H1 (cell line): ENCODE results near the gene BORCS6. TPM values are rescaled to one million over a fixed set of nuclear protein-coding genes. Genes with fewer than 3 reads are reported as not detected.

Experiments
- ASH2L ChIP-seq: fragments of 200-600, 300-600 bp; sonication (generic); IDR thresholded peaks from one replicate; pipeline ENCODE4 v1.7.1; 2017; ENCODE audit warnings: low read length
- CREB1 ChIP-seq: IDR thresholded peaks from 2 replicates; pipeline ENCODE4 v1.6.1; 2012; ENCODE audit warnings: inconsistent platforms
- CTBP2 ChIP-seq: IDR thresholded peaks from 2 replicates; pipeline ENCODE4 v1.7.0; 2011; ENCODE audit warnings: borderline replicate concordance, mild to moderate bottlenecking, moderate library complexity, mixed read lengths, low read length; ENCODE audit not compliant: insufficient read depth, insufficient read length
- E2F6 ChIP-seq: IDR thresholded peaks from 2 replicates; pipeline ENCODE4 v1.6.1; 2012; ENCODE audit warnings: inconsistent platforms
- EGR1 ChIP-seq: IDR thresholded peaks from 2 replicates; pipeline ENCODE4 v1.6.1; 2011; ENCODE audit warnings: low read depth, low read length, borderline replicate concordance
- EP300 ChIP-seq, 2 experiments: IDR thresholded peaks; 1 replicate in 1 of 2; 2 replicates in 1 of 2; pipeline ENCODE4 v1.6.1; 2011 to 2012; ENCODE audit warnings: low read depth in 2 of 2, low read length in 2 of 2, mild to moderate bottlenecking in 2 of 2, borderline replicate concordance in 1 of 2, inconsistent platforms in 1 of 2, moderate library complexity in 1 of 2
- GABPA ChIP-seq: IDR thresholded peaks from 2 replicates; pipeline ENCODE4 v1.6.1; 2011; ENCODE audit warnings: mild to moderate bottlenecking, low read length, moderate library complexity, borderline replicate concordance; ENCODE audit not compliant: insufficient read depth
- KDM1A ChIP-seq: fragments of 200-600, 300-600 bp; sonication (generic); IDR thresholded peaks from 2 replicates; pipeline ENCODE4 v1.7.1; 2016; ENCODE audit warnings: mild to moderate bottlenecking, low read length, borderline replicate concordance
- KDM5A ChIP-seq: fragments of 200-600 bp; IDR thresholded peaks from 2 replicates; pipeline ENCODE4 v1.7.1; 2012; ENCODE audit warnings: mild to moderate bottlenecking, low read length, inconsistent platforms, mixed read lengths
- NANOG ChIP-seq: IDR thresholded peaks from 2 replicates; pipeline ENCODE4 v1.6.1; 2011; ENCODE audit warnings: low read length, low read depth, mild to moderate bottlenecking, inconsistent platforms; ENCODE audit not compliant: insufficient read depth, poor library complexity, severe bottlenecking
- NRF1 ChIP-seq: IDR thresholded peaks from 2 replicates; pipeline ENCODE4 v1.6.1; 2011; ENCODE audit warnings: mild to moderate bottlenecking, low read depth, low read length, improper control_type of control experiment
- PHF8 ChIP-seq: fragments of 200-600 bp; sonication (generic); conservative IDR thresholded peaks from 2 replicates; pipeline ENCODE4 v1.7.1; 2012; ENCODE audit warnings: low read depth, mild to moderate bottlenecking, inconsistent platforms, low read length, moderate library complexity
- POLR2A ChIP-seq, 2 experiments: IDR thresholded peaks; 1 replicate in 1 of 2; 2 replicates in 1 of 2; pipeline ENCODE4 v1.6.1; 2011; ENCODE audit warnings: low read depth in 2 of 2, low read length in 2 of 2, mild to moderate bottlenecking in 2 of 2; ENCODE audit errors: control extremely low read depth in 1 of 2
- POLR2AphosphoS5 ChIP-seq: IDR thresholded peaks from 2 replicates; pipeline ENCODE4 v1.6.1; 2011; ENCODE audit warnings: low read depth, low read length
- RNF2 ChIP-seq: fragments of 200-900, 300-1000 bp; sonication (generic); IDR thresholded peaks from 2 replicates; pipeline ENCODE4 v1.7.1; 2016; ENCODE audit warnings: borderline replicate concordance, low read depth, mild to moderate bottlenecking, antibody characterized with exemption, low read length; ENCODE audit not compliant: poor library complexity, severe bottlenecking; ENCODE audit errors: missing control alignments
- SAP30 ChIP-seq: fragments of 300-600 bp; sonication (generic); IDR thresholded peaks from 2 replicates; pipeline ENCODE4 v1.7.1; 2012; ENCODE audit warnings: low read length, moderate library complexity, mild to moderate bottlenecking, inconsistent platforms; ENCODE audit not compliant: insufficient read depth, insufficient replicate concordance
- SIN3A ChIP-seq, 2 experiments: IDR thresholded peaks in 1 of 2; conservative IDR thresholded peaks in 1 of 2; 2 replicates each; pipeline ENCODE4 v1.6.1; 2011 to 2012; ENCODE audit warnings: low read length in 2 of 2, improper control_type of control experiment in 1 of 2, low read depth in 1 of 2, mild to moderate bottlenecking in 1 of 2
- SIRT6 ChIP-seq: IDR thresholded peaks from one replicate; pipeline ENCODE4 v1.7.1; 2012; ENCODE audit warnings: low read length, inconsistent platforms
- SP1 ChIP-seq: IDR thresholded peaks from 2 replicates; pipeline ENCODE4 v1.6.1; 2011; ENCODE audit warnings: low read depth, low read length
- SP2 ChIP-seq: IDR thresholded peaks from 2 replicates; pipeline ENCODE4 v1.6.1; 2012; ENCODE audit warnings: mild to moderate bottlenecking, low read length, inconsistent platforms
- YY1 ChIP-seq: IDR thresholded peaks from 2 replicates; pipeline ENCODE4 v1.6.1; 2011; ENCODE audit warnings: low read depth, mild to moderate bottlenecking, low read length
- polyA plus RNA-seq, 7 experiments: library from polyadenylated mRNA; depleted of rRNA in 3 of 7; stranded (reverse) in 5 of 7; unstranded in 2 of 7; fragments of >200 nt in 5 of 7; fragments of 200-250 nt in 2 of 7; gene quantifications; 1 replicate in 5 of 7; 2 replicates in 1 of 7; 4 replicates in 1 of 7; pipeline versions ENCODE4 v1.2.1 to v1.2.3, GENCODE V29; 2011 to 2013; ENCODE audit warnings: missing spikeins in 2 of 7, mixed read lengths in 2 of 7
- total RNA-seq: library from RNA; stranded (reverse); fragmentation: NEBNext Ultra II Directional; extraction: Animal tissue kit (Norgen Biotek cat#: 25700); gene quantifications from 2 replicates; pipeline ENCODE4 v1.2.1, GENCODE V29; 2021

Gene BORCS6
- total and polyA plus RNA-seq, 2 of the 8 experiments (the other 6 are each of a cell fraction or from before 2014, with no cell fraction given): 3.3 to 3.6 TPM

GRCh38 chr17:8162997-8163977 is 26.7 kb downstream of the BORCS6 start (continued):
- TF ChIP-seq KDM1A (no peak), POLR2A (IDR thresholded peaks at IDR 0.05; ENCODE audit: control extremely low read depth in 1 of 2, low read depth in 2 of 2, low read length in 2 of 2) (peak; percentile 48 to 59), RNF2 (no peak), ASH2L (peak; percentile 33), SP1 (peak; percentile 37; the same call in 1 of the 2 replicates), NRF1 (no peak), SP2 (no peak), KDM5A (no peak), SIRT6 (no peak), GABPA (no peak), CTBP2 (no peak), NANOG (no peak), SIN3A (conservative IDR thresholded peaks at IDR 0.05 in 1 of 2, IDR thresholded peaks at IDR 0.05 in 1 of 2; ENCODE audit: low read depth in 1 of 2, low read length in 2 of 2) (no peak; a peak in 1 of 4 replicates), CREB1 (peak; percentile 15; the same call in 1 of the 2 replicates), POLR2AphosphoS5 (peak; percentile 90), EGR1 (peak; percentile 40; the same call in 1 of the 2 replicates), EP300 (IDR thresholded peaks at IDR 0.05; ENCODE audit: borderline replicate concordance in 1 of 2, low read depth in 2 of 2, low read length in 2 of 2) (no peak), PHF8 (peak; percentile 50), SAP30 (no peak), E2F6 (peak; percentile 82), YY1 (no peak)
